IPS-18a (cell line): ENCODE data around the gene PKIG.

ENCODE experiments used
- H3K27ac ChIP-seq: one replicate; pipeline ENCODE4 v1.5.1; 2013; ENCODE audit warnings: low read length
- H3K27me3 ChIP-seq: one replicate; pipeline ENCODE4 v1.6.1; 2013; ENCODE audit warnings: mild to moderate bottlenecking, low read length; ENCODE audit not compliant: control insufficient read depth, insufficient read depth
- H3K36me3 ChIP-seq: one replicate; pipeline ENCODE4 v1.6.1; 2013; ENCODE audit warnings: low read depth, low read length; ENCODE audit not compliant: control insufficient read depth
- H3K4me1 ChIP-seq: one replicate; pipeline ENCODE4 v1.6.1; 2013; ENCODE audit warnings: low read depth, low read length; ENCODE audit not compliant: control insufficient read depth
- H3K4me3 ChIP-seq: one replicate; pipeline ENCODE4 v1.5.1; 2013; ENCODE audit warnings: low read length
- H3K9ac ChIP-seq: one replicate; pipeline ENCODE4 v1.6.1; 2013; ENCODE audit warnings: mild to moderate bottlenecking, low read length, moderate library complexity
- H3K9me3 ChIP-seq: one replicate; pipeline ENCODE4 v1.6.1; 2013; ENCODE audit warnings: low read depth, low read length; ENCODE audit not compliant: control insufficient read depth

Gene PKIG

GRCh38 chr20:44572551-44573500, 9.6 kb upstream of the PKIG start:
- no peak overlapping the region for H3K4me3 ChIP-seq
- H3K9ac ChIP-seq = no peak overlapping the region
- no peaks in the 10 kb centered on the region for H3K36me3 ChIP-seq
- H3K9me3 ChIP-seq = no peaks in the 10 kb centered on the region
- H3K27ac ChIP-seq = no peak overlapping the region
- no peaks in the 10 kb centered on the region for H3K27me3 ChIP-seq
- H3K4me1 ChIP-seq = no peaks in the 10 kb centered on the region

DNA sequence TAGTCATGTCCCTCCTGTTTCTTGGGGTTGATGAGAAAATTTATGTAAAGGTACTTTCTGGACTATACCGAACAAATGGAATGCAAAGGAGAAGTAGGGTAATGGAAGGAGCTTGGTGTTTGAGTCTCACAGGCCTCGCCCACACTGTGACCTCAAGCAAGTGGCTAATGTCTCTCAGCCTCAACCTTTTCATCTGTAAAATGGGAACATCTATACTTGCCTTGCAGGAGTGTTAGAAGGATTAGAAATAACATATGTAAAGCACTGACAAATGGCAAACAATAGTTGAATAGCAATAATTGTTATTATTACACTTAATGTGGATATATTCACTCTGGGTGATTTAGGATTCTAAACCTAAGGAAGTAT, 8.9 kb upstream of the PKIG start:
- no peak overlapping the region for H3K9ac ChIP-seq
- H3K27me3 ChIP-seq = no peaks in the 10 kb centered on the region
- H3K9me3 ChIP-seq = no peaks in the 10 kb centered on the region
- H3K27ac ChIP-seq = no peak overlapping the region
- H3K4me1 ChIP-seq = no peaks in the 10 kb centered on the region
- H3K4me3 ChIP-seq = no peak overlapping the region
- H3K36me3 ChIP-seq = no peaks in the 10 kb centered on the region

DNA sequence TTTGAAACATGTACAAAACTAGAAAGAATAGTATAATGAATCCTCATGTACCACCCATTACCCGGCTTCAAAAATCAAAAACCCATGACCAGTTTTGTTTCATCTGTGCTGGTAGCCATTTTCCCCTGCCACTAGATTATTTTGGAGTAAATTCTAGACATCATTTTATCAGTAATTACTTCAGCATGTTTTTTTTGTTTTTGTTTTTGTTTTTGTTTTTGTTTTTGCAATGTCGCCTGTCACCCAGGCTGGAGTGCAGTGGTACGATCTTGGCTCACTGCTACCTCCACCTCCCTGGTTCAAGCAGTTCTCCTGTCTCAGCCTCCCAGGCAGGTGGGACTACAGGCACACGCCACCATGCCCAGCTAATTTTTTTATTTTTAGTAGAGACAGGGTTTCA, 8.0 kb upstream of the PKIG start:
- H3K4me3 ChIP-seq = no peak overlapping the region
- no peaks in the 10 kb centered on the region for H3K4me1 ChIP-seq
- no peaks in the 10 kb centered on the region for H3K36me3 ChIP-seq
- no peak overlapping the region for H3K9ac ChIP-seq
- H3K9me3 ChIP-seq = no peaks in the 10 kb centered on the region
- no peaks in the 10 kb centered on the region for H3K27me3 ChIP-seq
- no peak overlapping the region for H3K27ac ChIP-seq

GRCh38 chr20:44576297-44576696, 6.1 kb upstream of the PKIG start:
- H3K4me1 ChIP-seq = no peaks in the 10 kb centered on the region
- no peak overlapping the region for H3K4me3 ChIP-seq
- H3K27ac ChIP-seq = no peak overlapping the region

GRCh38 chr20:44579313-44580081, 2.9 kb upstream of the PKIG start:
- Histone ChIP-seq H3K4me1 (peaks cover 9% of the 10 kb centered on the region), H3K36me3 (no peaks in the 10 kb centered on the region), H3K27me3 (no peaks in the 10 kb centered on the region), H3K9ac (no peak overlapping the region), H3K9me3 (no peaks in the 10 kb centered on the region), H3K27ac (no peak overlapping the region), H3K4me3 (no peak overlapping the region)

More at GRCh38 chr20:44576297-44576696, 6.1 kb upstream of the PKIG start:
- H3K9ac ChIP-seq = no peak overlapping the region
- H3K27me3 ChIP-seq = no peaks in the 10 kb centered on the region
- no peaks in the 10 kb centered on the region for H3K36me3 ChIP-seq
- H3K9me3 ChIP-seq = no peaks in the 10 kb centered on the region

GRCh38 chr20:44580581-44581268, 1.7 kb upstream of the PKIG start:
- H3K4me3 ChIP-seq = no peak overlapping the region
- no peaks in the 10 kb centered on the region for H3K9me3 ChIP-seq
- H3K36me3 ChIP-seq = no peaks in the 10 kb centered on the region
- no peak overlapping the region for H3K9ac ChIP-seq
- H3K27me3 ChIP-seq = no peaks in the 10 kb centered on the region
- no peak overlapping the region for H3K27ac ChIP-seq
- H3K4me1 ChIP-seq = peaks cover 17% of the 10 kb centered on the region

- Histone ChIP-seq H3K4me3 (no peak overlapping the region), H3K36me3 (no peaks in the 10 kb centered on the region), H3K27me3 (no peaks in the 10 kb centered on the region), H3K9ac (no peak overlapping the region), H3K4me1 (peaks cover 22% of the 10 kb centered on the region), H3K9me3 (no peaks in the 10 kb centered on the region), H3K27ac (no peak overlapping the region)
These were observed 864 bp upstream of the PKIG start for GRCh38 chr20:44581515-44581914.

DNA sequence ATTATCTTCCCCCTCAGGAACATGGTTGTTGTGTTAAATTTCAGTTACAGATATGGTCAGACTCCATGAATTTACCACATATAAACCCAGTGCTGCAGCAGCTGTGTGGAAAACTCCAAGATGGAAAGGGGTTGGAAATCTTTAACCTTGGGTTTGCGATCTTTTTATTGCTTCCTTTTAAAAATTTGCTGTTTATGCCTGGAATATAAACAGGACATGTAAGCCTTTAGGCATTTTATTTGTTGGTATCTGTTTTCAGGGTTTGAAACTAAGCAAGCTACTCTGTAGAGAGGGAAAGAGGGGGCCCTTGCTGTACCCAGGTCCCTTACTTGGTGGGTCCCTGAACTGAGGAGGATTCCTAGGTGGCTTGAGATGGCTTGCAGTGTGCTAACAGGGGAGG, 778 bp downstream of the PKIG start:
- Histone ChIP-seq H3K27ac (no peak overlapping the region), H3K9ac (no peak overlapping the region), H3K4me3 (no peak overlapping the region), H3K36me3 (no peaks in the 10 kb centered on the region), H3K27me3 (no peaks in the 10 kb centered on the region), H3K4me1 (peaks cover 22% of the 10 kb centered on the region), H3K9me3 (no peaks in the 10 kb centered on the region)

DNA sequence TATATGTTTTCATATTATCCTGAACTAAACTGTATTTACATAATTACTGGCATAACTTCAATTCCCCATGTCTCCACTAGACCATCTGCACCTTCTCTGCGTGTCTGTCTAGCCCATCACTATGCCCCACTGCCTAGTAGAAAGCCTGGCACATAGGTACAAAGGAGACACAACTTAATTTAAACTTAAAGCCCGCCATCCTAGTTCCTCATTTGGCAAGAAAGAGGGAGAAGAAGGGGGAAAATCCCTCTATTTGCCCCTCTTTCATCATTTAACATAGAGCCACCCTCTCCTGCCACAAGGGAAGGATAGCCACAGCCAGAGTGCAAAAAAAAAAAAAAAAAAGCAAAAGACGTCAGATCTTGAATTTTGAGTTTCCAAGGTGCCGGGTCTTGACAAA, 1.8 kb downstream of the PKIG start:
- Histone ChIP-seq H3K36me3 (no peaks in the 10 kb centered on the region), H3K4me3 (no peak overlapping the region), H3K4me1 (peaks cover 22% of the 10 kb centered on the region), H3K27ac (no peak overlapping the region), H3K9me3 (no peaks in the 10 kb centered on the region), H3K9ac (no peak overlapping the region), H3K27me3 (no peaks in the 10 kb centered on the region)

DNA sequence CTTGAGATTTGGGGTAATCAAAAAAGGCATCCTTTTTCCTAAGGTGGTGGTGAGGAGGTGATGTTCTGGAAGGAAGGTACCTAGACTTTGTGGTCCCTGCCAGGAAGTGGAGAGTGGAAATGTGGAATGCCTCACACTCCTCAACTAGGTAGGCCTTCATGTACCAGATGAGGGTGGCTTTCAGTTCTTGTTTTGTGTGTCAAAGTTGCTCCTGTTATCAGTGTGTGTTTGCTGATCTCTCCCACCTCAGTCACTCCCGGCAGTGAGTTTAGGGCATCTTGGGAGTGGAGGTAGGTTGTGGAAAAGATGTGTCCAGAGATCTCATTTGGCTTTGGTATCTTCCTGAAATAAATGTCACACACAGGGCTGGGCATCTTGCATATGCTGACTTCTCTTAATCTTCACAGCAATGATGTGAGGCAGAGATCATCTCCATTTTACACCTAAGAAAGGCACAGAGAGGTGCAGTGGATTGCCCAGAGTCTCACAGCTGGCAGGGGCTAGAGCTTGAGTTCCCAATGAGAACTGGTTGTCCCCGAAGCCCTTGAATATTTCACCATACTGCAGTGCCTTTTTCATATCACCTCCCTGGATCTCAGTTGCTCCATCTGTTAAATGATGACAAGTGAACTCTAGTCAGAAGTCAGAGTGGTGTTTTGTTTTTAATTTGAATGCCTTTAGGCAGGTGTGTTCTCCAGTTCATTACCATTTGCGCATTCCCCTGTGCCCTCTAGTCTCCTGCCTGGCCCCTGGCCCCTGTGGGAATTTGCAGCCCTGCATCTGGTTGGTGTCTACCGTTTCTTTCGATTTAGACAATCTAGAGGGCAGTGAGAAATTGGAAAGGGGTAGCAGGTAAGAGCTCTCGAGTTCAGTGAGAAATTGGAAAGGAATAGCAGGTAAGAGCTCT, 2.9 kb downstream of the PKIG start:
- Histone ChIP-seq H3K27me3 (no peaks in the 10 kb centered on the region), H3K9me3 (no peaks in the 10 kb centered on the region), H3K4me3 (no peak overlapping the region), H3K36me3 (no peaks in the 10 kb centered on the region), H3K4me1 (peaks cover 22% of the 10 kb centered on the region), H3K9ac (no peak overlapping the region), H3K27ac (no peak overlapping the region)
